GM12892 (cell line): ENCODE data around the gene BLCAP.
"Not testable (repeated sequence)": the region's sequence is repeated elsewhere in the genome, so short reads cannot be mapped to it uniquely, and the experiment has no call there.

Source experiments
- POLR2A ChIP-seq: IDR thresholded peaks from 2 replicates; pipeline ENCODE4 v1.6.1; 2011; ENCODE audit warnings: low read depth, low read length, control low read depth
- POLR2AphosphoS5 ChIP-seq: IDR thresholded peaks from 2 replicates; pipeline ENCODE4 v1.6.1; 2011; ENCODE audit warnings: low read depth, low read length, control low read depth

- TF ChIP-seq POLR2A, POLR2AphosphoS5: not testable (repeated sequence)
These were observed 24.0 kb upstream of the BLCAP start for GRCh38 chr20:37551660-37552059.
